ENCODE measurements around the gene ILKAP.

Gene ILKAP

GRCh38 chr2:238151628-238152235, 51.8 kb downstream of the ILKAP start:
- no peak for DNase-seq (ENCODE audit: low read depth in 2 of 2)

GRCh38 chr2:238151205-238151604, 52.3 kb downstream of the ILKAP start:
- DNase-seq (ENCODE audit: low read depth in 2 of 2): no peak

- DNase-seq (ENCODE audit: low read depth in 2 of 2): no peak
These were observed 52.8 kb downstream of the ILKAP start for GRCh38 chr2:238150686-238151085.

- no peak for DNase-seq (ENCODE audit: low read depth in 2 of 2)
These were observed 53.5 kb downstream of the ILKAP start for GRCh38 chr2:238149841-238150572.

- DNase-seq (ENCODE audit: low read depth in 2 of 2): no peak
These were observed 54.5 kb downstream of the ILKAP start for GRCh38 chr2:238148981-238149380.

GRCh38 chr2:238146884-238147544, 56.5 kb downstream of the ILKAP start:
- no peak for DNase-seq (ENCODE audit: low read depth in 2 of 2)

- no peak for DNase-seq (ENCODE audit: low read depth in 2 of 2)
These were observed 57.6 kb downstream of the ILKAP start for GRCh38 chr2:238145851-238146250.

- no peak for DNase-seq (ENCODE audit: low read depth in 2 of 2)
These were observed 58.4 kb downstream of the ILKAP start for GRCh38 chr2:238145046-238145445.

- no peak for DNase-seq (ENCODE audit: low read depth in 2 of 2)
These were observed 59.2 kb downstream of the ILKAP start for GRCh38 chr2:238144262-238144661.

- DNase-seq (ENCODE audit: low read depth in 2 of 2): no peak
These were observed 60.1 kb downstream of the ILKAP start for GRCh38 chr2:238143239-238143951.

GRCh38 chr2:238142382-238143205, 60.9 kb downstream of the ILKAP start:
- no peak for DNase-seq (ENCODE audit: low read depth in 2 of 2)

GRCh38 chr2:238141541-238142318, 61.8 kb downstream of the ILKAP start:
- DNase-seq (ENCODE audit: low read depth in 2 of 2): no peak

- DNase-seq (ENCODE audit: low read depth in 2 of 2): no peak
These were observed 62.6 kb downstream of the ILKAP start for GRCh38 chr2:238140721-238141540.

GRCh38 chr2:238140040-238140439, 63.5 kb downstream of the ILKAP start:
- DNase-seq (ENCODE audit: low read depth in 2 of 2): no peak

- peak in 1 of 2 donors; percentile 18 for DNase-seq (ENCODE audit: low read depth in 2 of 2)
These were observed 64.1 kb downstream of the ILKAP start for GRCh38 chr2:238139196-238140039.

GRCh38 chr2:238138331-238139195, 64.9 kb downstream of the ILKAP start, which contains the start of gene KLHL30:
Gene KLHL30, plus strand, starts transcription at chr2:238138668. Its CDS starts 2,087 bp downstream, at chr2:238140755.
- DNase-seq (ENCODE audit: low read depth in 2 of 2): no peak

GRCh38 chr2:238137885-238138284, 65.6 kb downstream of the ILKAP start:
- no peak for DNase-seq (ENCODE audit: low read depth in 2 of 2)

Measured in activated CD4-positive, alpha-beta T cell treated with anti-CD3 and anti-CD28 coated beads for 24 hours (primary cell).